ENCODE results near the gene HLF.

The HLF gene

GRCh38 chr17:55275894-55276804 lies 11.4 kb downstream of the HLF start:
- DNase-seq: no peak

- no peak for DNase-seq
Observed at GRCh38 chr17:55278173-55278961, 13.6 kb downstream of the HLF start.

GRCh38 chr17:55279203-55279602 lies 14.4 kb downstream of the HLF start:
- DNase-seq: no peak

DNA sequence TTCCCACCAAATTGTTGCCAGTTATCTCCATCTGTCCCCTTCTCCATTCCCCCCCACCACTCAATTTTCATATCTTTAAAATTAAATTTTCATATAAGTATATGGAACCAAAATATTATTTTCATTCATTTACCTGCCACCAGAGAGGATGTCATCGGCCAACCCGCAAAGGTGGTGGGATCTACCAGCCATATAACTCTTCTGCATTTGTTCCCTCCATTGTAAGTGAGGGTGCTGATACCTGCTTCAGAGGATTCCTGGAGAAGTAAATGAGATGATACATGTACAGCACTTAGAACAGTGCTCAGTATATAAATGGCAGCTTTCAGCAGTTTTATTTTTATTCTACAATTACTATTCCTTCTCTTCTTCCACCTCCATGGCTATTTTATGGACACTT lies 15.0 kb downstream of the HLF start:
- DNase-seq: no peak

GRCh38 chr17:55280212-55280611 lies 15.5 kb downstream of the HLF start:
- DNase-seq: no peak

GRCh38 chr17:55281649-55282378 lies 17.1 kb downstream of the HLF start:
- no peak for DNase-seq

- DNase-seq: no peak
Observed at GRCh38 chr17:55282379-55282702, 17.6 kb downstream of the HLF start.

DNA sequence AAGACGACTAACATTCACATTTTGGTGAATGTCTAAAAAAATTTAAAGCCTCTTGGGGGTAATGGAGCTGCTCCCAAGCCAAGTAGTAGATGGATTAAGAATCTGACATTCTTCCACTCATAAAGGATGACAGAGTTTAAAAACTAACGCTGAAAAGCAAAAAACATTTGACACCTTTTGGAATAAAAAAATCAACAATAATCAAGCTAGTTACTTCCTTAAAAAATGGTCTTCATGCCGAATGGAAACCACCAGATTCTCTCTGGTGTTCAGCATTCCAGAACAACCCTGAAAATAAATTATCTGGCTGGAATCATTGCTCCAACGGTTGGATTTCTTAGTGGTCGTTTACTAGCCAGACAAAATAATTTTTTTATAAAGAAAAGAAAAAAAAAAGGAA lies 18.0 kb downstream of the HLF start:
- DNase-seq: no peak

- no peak for DNase-seq
Observed at GRCh38 chr17:55283256-55283965, 18.7 kb downstream of the HLF start.

DNA sequence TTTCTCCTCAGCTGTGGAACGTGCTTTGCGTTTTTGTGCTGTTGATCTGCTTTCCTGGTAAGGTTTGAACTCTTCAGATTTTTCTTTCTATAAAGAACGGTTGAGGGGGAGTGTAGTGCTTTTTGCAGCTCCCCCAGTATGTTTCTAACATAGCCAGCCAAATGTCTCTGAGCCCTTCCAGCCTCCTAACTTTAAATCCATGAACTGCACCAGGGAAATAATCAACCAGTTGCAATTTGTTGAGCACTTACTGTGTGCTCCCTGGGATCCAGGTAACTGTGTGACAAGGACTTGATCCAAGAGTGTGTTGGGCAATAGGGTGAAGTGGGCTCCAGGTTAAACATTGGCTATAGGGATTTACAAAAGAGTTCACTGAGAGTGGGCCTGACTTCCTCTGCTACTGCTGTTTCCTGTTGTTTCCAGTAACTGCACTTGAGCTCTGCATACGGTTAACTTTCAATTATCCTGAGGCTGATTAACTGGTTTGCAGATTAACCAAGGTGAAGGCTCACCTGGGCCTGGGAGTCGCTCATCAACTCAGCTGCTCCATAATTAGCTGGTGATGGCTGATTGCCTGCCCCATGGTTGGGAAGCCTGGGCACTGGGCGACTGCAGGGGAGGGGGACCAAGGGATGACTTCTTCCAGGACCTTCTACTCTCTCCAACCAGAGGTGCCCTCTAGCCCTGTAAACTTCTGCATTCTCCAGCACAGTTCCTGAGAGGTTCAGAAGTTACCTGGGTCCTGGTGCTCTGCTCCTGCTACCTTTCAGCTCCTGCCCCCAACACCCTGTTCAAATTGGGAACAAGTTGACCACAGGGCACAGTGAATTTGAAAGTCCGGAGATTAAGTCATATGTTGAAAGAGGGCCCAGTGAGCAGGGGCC lies 19.5 kb downstream of the HLF start:
- DNase-seq: no peak

DNA sequence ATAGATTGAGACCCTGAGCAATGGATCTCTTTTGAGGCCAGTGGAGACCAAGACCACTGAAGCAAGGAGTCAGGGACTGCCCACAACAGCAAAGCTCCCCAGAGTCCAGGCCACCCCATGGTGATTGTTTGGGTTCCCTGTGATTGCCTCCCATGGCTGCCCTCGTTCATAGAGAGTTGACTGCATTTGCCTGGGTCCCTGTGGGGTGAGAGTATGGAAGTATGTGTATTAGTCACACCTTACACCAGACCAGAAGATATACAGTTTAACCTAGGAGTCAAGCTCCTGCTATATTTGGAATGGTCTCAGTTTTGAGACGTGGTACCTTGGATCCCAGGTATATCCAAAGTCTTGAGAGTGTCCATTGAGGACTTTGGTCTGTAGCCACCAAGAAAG lies 20.2 kb downstream of the HLF start:
- DNase-seq: no peak

DNA sequence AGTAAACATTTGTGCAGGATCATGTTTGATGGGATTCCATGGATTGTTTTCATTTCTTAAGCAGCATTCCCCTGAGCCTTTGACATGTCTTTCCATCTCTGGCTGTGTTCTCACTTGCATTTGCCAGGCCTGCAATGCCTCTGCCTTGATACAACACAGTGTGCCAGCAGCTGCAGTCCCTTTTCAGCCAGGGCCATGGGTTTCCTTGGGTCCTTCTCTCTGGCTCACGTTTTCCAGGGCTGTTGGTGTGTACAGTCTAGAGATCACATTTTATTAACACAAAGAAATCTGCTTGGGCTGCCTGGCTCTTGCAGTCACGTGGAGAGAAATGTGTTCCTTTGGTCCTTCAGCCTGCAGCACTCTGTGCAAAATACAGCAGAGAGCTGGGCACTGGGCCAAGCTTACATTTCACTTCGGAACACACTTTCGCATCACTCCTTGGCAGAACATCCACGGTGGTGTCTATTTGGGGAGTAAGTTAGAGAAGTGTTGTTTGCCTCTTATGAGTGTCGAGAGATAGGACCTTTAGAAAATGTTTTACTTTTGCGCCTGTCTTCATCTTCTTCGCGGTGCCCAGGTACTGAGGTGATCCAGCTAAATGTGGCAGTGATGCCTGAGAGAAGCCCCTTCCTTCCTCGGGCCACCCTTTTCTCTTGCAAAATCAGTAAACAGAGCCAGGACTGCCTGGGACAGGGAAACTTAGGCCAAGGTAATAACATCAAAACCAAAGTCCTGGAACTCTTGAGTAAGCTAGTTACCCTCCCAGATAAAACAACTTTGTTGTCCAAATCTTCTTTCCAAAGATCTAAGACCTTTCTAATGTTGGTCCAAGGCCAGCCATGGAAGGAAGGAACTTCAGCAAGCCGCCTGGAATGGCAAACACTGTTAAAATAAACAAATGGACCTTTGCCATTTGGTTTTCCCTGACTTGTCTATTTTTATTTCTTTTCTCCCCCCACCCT lies 20.9 kb downstream of the HLF start:
- peak; percentile 13 for DNase-seq

DNA sequence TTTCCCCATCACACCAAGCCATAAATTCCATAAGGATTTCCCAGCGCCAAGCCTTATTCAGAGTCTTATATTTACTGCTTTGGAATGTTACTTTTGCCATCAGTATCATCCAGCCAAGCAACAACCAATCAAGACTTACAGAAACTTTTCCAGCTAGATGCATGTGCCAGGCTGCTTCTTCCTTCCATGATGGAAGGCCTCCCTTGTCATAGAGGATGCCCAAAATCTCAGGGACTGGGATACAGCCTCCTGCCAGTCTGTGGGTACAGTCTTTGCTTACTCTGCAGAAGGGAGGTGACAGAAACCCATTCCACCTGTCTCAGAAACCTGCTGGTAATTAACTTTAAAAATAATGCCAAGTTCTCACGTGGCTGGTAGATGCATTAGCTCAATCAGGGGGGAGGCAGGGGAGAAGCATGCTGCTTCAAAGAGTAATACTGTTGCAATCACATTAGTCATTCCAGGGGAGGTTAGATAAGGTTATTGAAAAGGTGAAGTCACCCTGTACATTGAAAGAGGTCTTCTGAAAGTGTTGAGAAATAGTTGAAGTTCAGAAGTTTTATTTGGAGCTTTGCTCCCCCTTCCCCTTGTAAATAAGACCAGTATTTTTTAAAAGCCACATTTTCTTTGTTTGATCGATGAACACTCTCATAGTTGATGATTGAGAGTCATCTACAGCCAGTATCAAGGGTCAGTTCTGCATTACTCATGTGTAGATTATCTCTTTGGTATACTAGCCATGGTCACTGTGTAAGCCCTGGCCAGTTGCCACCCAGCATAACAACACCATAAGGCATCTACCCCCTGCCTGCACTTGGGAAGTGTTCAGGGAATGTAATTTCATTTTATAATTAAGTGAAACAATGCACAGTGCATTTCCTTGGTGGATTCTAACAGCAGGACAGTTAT lies 22.2 kb downstream of the HLF start:
- no peak for DNase-seq

GRCh38 chr17:55288356-55289105 lies 23.8 kb downstream of the HLF start:
- DNase-seq: no peak

DNA sequence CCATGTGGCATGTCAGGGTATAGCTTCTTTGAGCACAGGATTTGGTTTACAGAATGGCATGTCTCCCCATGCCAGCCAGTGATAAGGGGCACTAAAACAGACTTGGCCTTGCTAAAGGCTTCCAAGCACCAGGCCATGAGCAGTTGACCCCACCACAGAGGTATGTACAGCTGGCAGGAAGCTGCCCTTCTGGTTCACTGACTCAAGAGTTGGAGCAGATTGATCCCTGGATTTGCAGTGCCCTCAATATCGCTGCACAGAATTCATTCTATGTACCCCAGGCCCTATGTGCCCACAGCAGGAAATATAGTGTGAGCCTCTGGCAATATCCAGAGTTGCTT lies 24.3 kb downstream of the HLF start:
- no peak for DNase-seq

DNA sequence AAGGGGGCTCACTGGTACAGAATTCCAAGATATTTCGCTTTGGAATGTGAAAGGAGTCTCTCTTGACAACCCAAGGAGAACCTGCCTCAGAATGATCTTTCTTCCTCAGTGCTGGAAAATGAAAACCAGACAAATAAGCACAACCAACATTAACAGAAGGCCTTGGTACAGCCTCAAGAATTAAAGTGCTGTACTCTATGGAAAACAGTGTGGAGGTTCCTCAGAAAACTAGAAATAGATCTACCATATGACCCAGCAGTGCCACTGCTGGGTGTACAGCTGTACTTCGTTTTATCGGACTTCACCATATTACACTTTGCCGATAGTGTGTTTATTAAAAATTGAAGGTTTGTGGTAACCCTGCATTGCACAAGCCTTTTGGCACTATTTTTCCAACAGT lies 25.2 kb downstream of the HLF start:
- no peak for DNase-seq

DNA sequence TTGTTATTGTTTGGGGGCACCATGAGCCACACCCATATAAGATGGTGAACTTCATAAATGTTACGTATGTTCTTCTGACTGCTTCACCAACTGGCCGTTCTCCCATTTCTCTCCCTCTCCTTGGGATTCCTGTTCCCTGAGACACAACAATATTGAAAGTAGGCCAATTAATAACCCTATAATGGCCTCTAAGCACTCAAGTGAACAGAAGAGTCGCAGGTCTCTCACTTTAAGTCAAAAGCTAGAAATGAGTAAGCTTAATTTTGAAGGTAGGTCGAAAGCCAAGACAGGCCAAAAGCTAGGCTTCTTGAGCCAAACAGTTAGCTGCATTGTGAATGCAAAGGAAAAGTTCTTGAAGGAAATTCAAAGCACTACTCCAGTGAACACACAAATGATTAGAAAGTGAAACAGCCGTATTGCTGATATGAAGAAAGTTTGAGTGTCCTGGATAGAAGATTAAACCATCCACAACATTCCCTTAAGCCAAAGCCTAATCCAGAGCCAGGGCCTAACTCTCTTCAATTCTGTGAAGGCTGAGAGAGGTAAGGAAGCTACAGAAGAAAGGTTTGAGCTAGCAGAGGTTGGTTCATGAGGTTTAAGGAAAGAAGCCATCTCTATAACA lies 25.8 kb downstream of the HLF start:
- DNase-seq: no peak

DNA sequence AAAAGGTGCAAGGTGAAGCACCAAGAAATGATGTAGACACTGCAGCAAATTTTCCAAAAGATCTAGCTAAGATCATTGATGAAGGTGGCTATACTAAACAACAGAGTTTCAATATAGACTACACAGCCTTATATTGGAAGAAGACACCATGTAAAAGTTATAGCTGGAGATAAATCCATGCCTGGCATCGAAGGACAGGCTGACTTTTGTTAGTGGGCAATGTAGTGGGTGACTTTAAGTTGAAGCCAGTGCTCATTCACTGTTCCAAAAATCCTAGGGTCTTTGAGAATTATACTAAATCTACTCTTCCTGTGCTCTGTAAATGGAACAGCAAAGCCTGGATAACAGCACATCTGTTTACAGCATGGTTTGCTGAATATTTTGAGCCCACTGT lies 26.4 kb downstream of the HLF start:
- DNase-seq: no peak

GRCh38 chr17:55292094-55292493 lies 27.3 kb downstream of the HLF start:
- DNase-seq: no peak

All from COR-L47 (cell line).